OCI-LY7 (cell line): ENCODE data around the gene CCDC51. TPM values are rescaled to one million over a fixed set of nuclear protein-coding genes. Genes with fewer than 3 reads are reported as not detected.

Source experiments
- BruUV-seq: library from RNA; stranded (reverse); fragments of 400-500 nt; replicated peaks from 2 replicates; lab custom pipeline; 2021; lab: Mats Ljungman, UMichigan
- CTCF ChIA-PET: fragments of 300-600 bp; sonication (Branson Sonifier 250); formaldehyde crosslinking; loops from one replicate; lab custom pipeline; 2022; ENCODE audit warnings: antibody characterized with exemption; ENCODE audit not compliant: unreplicated experiment; lab: Charles Lee
- POLR2A ChIA-PET: fragments of 300-600 bp; sonication (Branson Sonifier 250); formaldehyde crosslinking; loops from one replicate; lab custom pipeline; 2022; ENCODE audit warnings: antibody characterized with exemption; lab: Charles Lee
- DNase-seq: peaks from one replicate; pipeline ENCODE4 v3.0.0-alpha.2; 2015; ENCODE audit warnings: low spot score
- H2AFZ ChIP-seq: fragments of 200-600 bp; sonication (generic), shearing (Covaris generic); 2 replicates; pipeline ENCODE4 v1.6.1; 2014; ENCODE audit warnings: mild to moderate bottlenecking, antibody characterized with exemption, low read length, moderate library complexity
- H3K27ac ChIP-seq: fragments of 200-600 bp; sonication (generic); 2 replicates; pipeline ENCODE4 v1.5.1; 2014; ENCODE audit warnings: mixed run types, low read depth, mild to moderate bottlenecking, moderate library complexity, low read length, inconsistent platforms; ENCODE audit not compliant: poor library complexity, severe bottlenecking
- H3K36me3 ChIP-seq: fragments of 200-600 bp; sonication (generic); 2 replicates; pipeline ENCODE4 v1.6.1; 2014; ENCODE audit warnings: mild to moderate bottlenecking, antibody characterized with exemption, low read length, moderate library complexity, mixed read lengths; ENCODE audit not compliant: insufficient read depth
- H3K4me1 ChIP-seq: fragments of 200-600 bp; sonication (generic); 2 replicates; pipeline ENCODE4 v1.5.1; 2014; ENCODE audit warnings: mild to moderate bottlenecking, low read length; ENCODE audit not compliant: insufficient read depth, poor library complexity, severe bottlenecking
- H3K4me2 ChIP-seq: fragments of 200-600 bp; sonication (generic); 2 replicates; pipeline ENCODE4 v1.6.1; 2014; ENCODE audit warnings: mild to moderate bottlenecking, low read length
- H3K4me3 ChIP-seq: fragments of 200-600 bp; sonication (generic); 2 replicates; pipeline ENCODE4 v1.5.1; 2014; ENCODE audit warnings: mild to moderate bottlenecking, low read depth, low read length; ENCODE audit not compliant: poor library complexity, severe bottlenecking
- H3K79me2 ChIP-seq: fragments of 200-600 bp; sonication (generic); 2 replicates; pipeline ENCODE4 v1.6.1; 2016; ENCODE audit warnings: low read depth, mild to moderate bottlenecking, low read length, moderate library complexity, mixed read lengths; ENCODE audit not compliant: insufficient read depth
- H3K9me2 ChIP-seq: fragments of 200-600 bp; sonication (generic); 2 replicates; pipeline ENCODE4 v1.6.1; 2016; ENCODE audit warnings: mild to moderate bottlenecking, low read length, mixed read lengths; ENCODE audit not compliant: insufficient read depth
- H3K9me3 ChIP-seq: fragments of 200-600 bp; sonication (generic); 2 replicates; pipeline ENCODE4 v1.6.1; 2014; ENCODE audit warnings: mild to moderate bottlenecking, mixed run types, low read length, mixed read lengths
- H4K20me1 ChIP-seq: fragments of 200-600 bp; sonication (generic); 2 replicates; pipeline ENCODE4 v1.6.1; 2014; ENCODE audit warnings: mild to moderate bottlenecking, antibody characterized with exemption, low read length, moderate library complexity, mixed read lengths; ENCODE audit not compliant: insufficient read depth
- CTCF ChIP-seq: fragments of 200-600 bp; sonication (generic); conservative IDR thresholded peaks from 2 replicates; pipeline ENCODE4 v1.5.1; 2014; ENCODE audit warnings: mild to moderate bottlenecking, antibody characterized with exemption, low read length, moderate library complexity, mixed read lengths
- EZH2phosphoT487 ChIP-seq: fragments of 200-600 bp; sonication (generic); IDR thresholded peaks from 2 replicates; pipeline ENCODE4 v1.6.1; 2018; ENCODE audit warnings: low read depth, borderline replicate concordance, mild to moderate bottlenecking, mixed run types, antibody characterized with exemption, low read length, moderate library complexity, mixed read lengths
- intact Hi-C: fragments of 100-400 bp; cut with micrococcal nuclease; formaldehyde crosslinking; loops from one replicate; pipeline ENCODE4 v1.10.0; 2022; ENCODE audit not compliant: unreplicated experiment
- total RNA-seq, 2 experiments: library from RNA; depleted of rRNA in 1 of 2; stranded (reverse); fragments of >200 nt in 1 of 2; shearing (Covaris generic) in 1 of 2; gene quantifications; 2 replicates each; pipeline ENCODE4 v1.2.3, GENCODE V29; 2014 to 2022

CCDC51 gene
- total RNA-seq, 2 experiments from 2014 or later, result 23.0 to 24.9 TPM

- Histone ChIP-seq H3K4me2 (no peak overlapping the region), H3K4me1 (peaks cover 6% of the 10 kb centered on the region), H3K27ac (no peak overlapping the region), H3K36me3 (no peaks in the 10 kb centered on the region), H2AFZ (no peak overlapping the region), H3K9me3 (no peaks in the 10 kb centered on the region), H3K79me2 (no peaks in the 10 kb centered on the region), H4K20me1 (no peaks in the 10 kb centered on the region), H3K9me2 (no peaks in the 10 kb centered on the region), H3K4me3 (no peak overlapping the region)
- no peak for DNase-seq
- ChIA-PET CTCF (no interaction called here), POLR2A (no interaction called here)
- TF ChIP-seq CTCF, result no peak
- TF ChIP-seq EZH2phosphoT487, result no peak
- intact Hi-C loops, result no loop called here
- BruUV-seq, result no TSS peak
Measured at GRCh38 chr3:48414376-48415250, 25.3 kb downstream of the CCDC51 start.

- TF ChIP-seq CTCF (no peak), EZH2phosphoT487 (no peak)
- POLR2A ChIA-PET, result no interaction called here
- no TSS peak for BruUV-seq
- no peak for DNase-seq
- H3K9me2 ChIP-seq, result no peaks in the 10 kb centered on the region
- no peaks in the 10 kb centered on the region for H4K20me1 ChIP-seq
- H3K9me3 ChIP-seq, result no peaks in the 10 kb centered on the region
- H2AFZ ChIP-seq, result no peak overlapping the region
- H3K4me3 ChIP-seq, result no peak overlapping the region
- H3K4me1 ChIP-seq, result peaks cover 6% of the 10 kb centered on the region
- no peak overlapping the region for H3K4me2 ChIP-seq
- CTCF ChIA-PET, result no interaction called here
- intact Hi-C loops, result no loop called here
- H3K27ac ChIP-seq, result no peak overlapping the region
- no peaks in the 10 kb centered on the region for H3K79me2 ChIP-seq
- no peaks in the 10 kb centered on the region for H3K36me3 ChIP-seq
Measured at GRCh38 chr3:48413611-48414010, 26.3 kb downstream of the CCDC51 start.

GRCh38 chr3:48413086-48413485 is 26.8 kb downstream of the CCDC51 start:
- TF ChIP-seq EZH2phosphoT487, result no peak
- TF ChIP-seq CTCF, result no peak
- no peak for DNase-seq
- BruUV-seq, result no TSS peak
- Histone ChIP-seq H4K20me1 (no peaks in the 10 kb centered on the region), H3K4me3 (no peak overlapping the region), H3K9me2 (no peaks in the 10 kb centered on the region), H2AFZ (no peak overlapping the region), H3K4me2 (no peak overlapping the region), H3K79me2 (no peaks in the 10 kb centered on the region), H3K27ac (no peak overlapping the region), H3K4me1 (peaks cover 6% of the 10 kb centered on the region), H3K9me3 (no peaks in the 10 kb centered on the region), H3K36me3 (no peaks in the 10 kb centered on the region)
- POLR2A ChIA-PET, result no interaction called here
- CTCF ChIA-PET, result no interaction called here
- intact Hi-C loops, result no loop called here
